ENCODE results near the gene PSMG3. TPM values are rescaled to one million over a fixed set of nuclear protein-coding genes. Genes with fewer than 3 reads are reported as not detected.

PSMG3 gene
- total and polyA plus RNA-seq, 2 of the 8 experiments (the other 6 are each of a cell fraction or from before 2014, with no cell fraction given) = 30.2 to 62.0 TPM

- no peak overlapping the region for H4K8ac ChIP-seq (ENCODE audit: extremely low read depth, insufficient read depth, low read length)
- CTCF ChIA-PET (ENCODE audit: partially characterized antibody) = interaction anchor here (1.2 to 1.7 kb wide), 3 partner anchors 21 to 33 kb away, joined by 4 to 9 read pairs (median 4); partner anchors contain the start of genes INTS1 and TMEM184A
- no peak overlapping the region for H3K4me3 ChIP-seq (ENCODE audit: extremely low read depth in 1 of 4, insufficient read depth in 2 of 4, low read depth in 3 of 4, low read length in 4 of 4)
- H2BK12ac ChIP-seq (ENCODE audit: low read depth, low read length) = no peak overlapping the region
- no peak overlapping the region for H2BK20ac ChIP-seq (ENCODE audit: low read length)
- no peak overlapping the region for H3K14ac ChIP-seq (ENCODE audit: insufficient read length)
- H3K18ac ChIP-seq (ENCODE audit: extremely low read depth, low read length) = no peak overlapping the region
- H2BK5ac ChIP-seq (ENCODE audit: low read depth, low read length) = no peak overlapping the region
- H3K56ac ChIP-seq (replicated peaks; ENCODE audit: insufficient read length, low read depth, low read length) = no peak overlapping the region
- H3K23ac ChIP-seq (ENCODE audit: insufficient read length) = no peak overlapping the region
- no peaks in the 10 kb centered on the region; the same call in 1 of the 2 replicates for H3K23me2 ChIP-seq (ENCODE audit: low read depth, low read length)
- peak overlapping the region; percentile 10; the same call in 1 of the 2 replicates for H2BK15ac ChIP-seq (ENCODE audit: low read length)
- H3K4me1 ChIP-seq (replicated peaks in 1 of 4; ENCODE audit: control insufficient read depth in 3 of 4, insufficient read depth in 4 of 4, low read length in 3 of 4) = peaks cover 0 to 11% (median 3%) of the 10 kb centered on the region in 4 experiments; a peak in 4 of 7 replicates
- H2BK120ac ChIP-seq (replicated peaks; ENCODE audit: low read depth, low read length) = no peak overlapping the region
- 92% methylated on average over 6 of the region's 6 CpGs; no CpG with 5 or more reads in 1 of the 2 experiments for whole genome bisulfite sequencing, 2 experiments (ENCODE audit: extremely low coverage in 1 of 2, insufficient coverage in 1 of 2, insufficient read length in 1 of 2, insufficient replicate concordance in 2 of 2, low coverage in 1 of 2, low lambda C conversion rate in 2 of 2, missing lambda C conversion rate in 1 of 2)
- H3K4ac ChIP-seq (replicated peaks; ENCODE audit: insufficient read length, low read depth, low read length) = peak overlapping the region; percentile 21
- POLR2A ChIA-PET (ENCODE audit: partially characterized antibody) = interaction anchor here (1.1 to 2.1 kb wide), 3 partner anchors 10 to 59 kb away, joined by 3 to 5 read pairs (median 5); no protein-coding TSS in a partner anchor
- H3K79me1 ChIP-seq (ENCODE audit: low read depth, low read length) = no peaks in the 10 kb centered on the region
- no peaks in the 10 kb centered on the region for H3K27me3 ChIP-seq (replicated peaks in 1 of 4; ENCODE audit: control insufficient read depth in 3 of 4, extremely low read depth in 1 of 4, insufficient read depth in 3 of 4, low read length in 3 of 4)
- H3K79me2 ChIP-seq (ENCODE audit: control insufficient read depth in 1 of 2, insufficient read depth in 2 of 2, low read length in 2 of 2) = no peaks in the 10 kb centered on the region
- no peaks in the 10 kb centered on the region for H3K36me3 ChIP-seq (ENCODE audit: control insufficient read depth in 2 of 4, insufficient read depth in 4 of 4, low read length in 3 of 4)
- no peak overlapping the region for H2AFZ ChIP-seq (ENCODE audit: low read length)
- DNase-seq (ENCODE audit: low read depth in 1 of 2, low spot score in 2 of 2) = no peak
- no peaks in the 10 kb centered on the region for H4K20me1 ChIP-seq (replicated peaks in 1 of 2; ENCODE audit: control insufficient read depth in 1 of 2, insufficient read depth in 2 of 2, low read length in 2 of 2)
- H2AK5ac ChIP-seq (ENCODE audit: low read depth, low read length) = no peak overlapping the region
- no peak overlapping the region for H4K5ac ChIP-seq (ENCODE audit: insufficient read length, low read depth, low read length)
- FAIRE-seq = no peak
- no peak overlapping the region for H3K4me2 ChIP-seq (ENCODE audit: insufficient read depth in 1 of 2, low read depth in 2 of 2, low read length in 2 of 2)
- H3K27ac ChIP-seq (ENCODE audit: low read depth, low read length) = no peak overlapping the region
- TF ChIP-seq SIRT6 (IDR thresholded peaks at IDR 0.05; ENCODE audit: low read length) (no peak), EGR1 (IDR thresholded peaks at IDR 0.05; ENCODE audit: borderline replicate concordance, low read depth, low read length) (no peak), RFX5 (IDR thresholded peaks at IDR 0.05; ENCODE audit: borderline replicate concordance, low read depth, low read length) (no peak), CHD2 (IDR thresholded peaks at IDR 0.05; ENCODE audit: low read length) (no peak), ZNF274 (IDR thresholded peaks at IDR 0.05; ENCODE audit: borderline replicate concordance, extremely low read depth, low read length) (no peak), GABPA (IDR thresholded peaks at IDR 0.05; ENCODE audit: borderline replicate concordance, insufficient read depth, low read length) (no peak), SAP30 (IDR thresholded peaks at IDR 0.05; ENCODE audit: insufficient read depth, insufficient replicate concordance, low read length) (no peak)
- H4K91ac ChIP-seq (replicated peaks; ENCODE audit: insufficient read length, low read length) = peak overlapping the region; percentile 81
- H3K9me3 ChIP-seq (ENCODE audit: insufficient read depth in 2 of 2, low read depth in 1 of 2, low read length in 1 of 2) = no peaks in the 10 kb centered on the region
- H3K9ac ChIP-seq (replicated peaks in 1 of 4; ENCODE audit: extremely low read depth in 1 of 4, low read depth in 3 of 4, low read length in 3 of 4) = no peak overlapping the region
These were observed 44.4 kb downstream of the PSMG3 start for GRCh38 chr7:1525409-1525808.
